ENCODE results near the gene TBX2.
A peak's percentile ranks its signal among the peaks of the same experiment; 100 is the strongest.

Gene TBX2

GRCh38 chr17:61412143-61412859, 12.7 kb downstream of the TBX2 start:
- peak overlapping the region; percentile 56 for H3K4me3 ChIP-seq (ENCODE audit: control insufficient read depth, low read depth, low read length)
- TF ChIP-seq, protein P1, sequence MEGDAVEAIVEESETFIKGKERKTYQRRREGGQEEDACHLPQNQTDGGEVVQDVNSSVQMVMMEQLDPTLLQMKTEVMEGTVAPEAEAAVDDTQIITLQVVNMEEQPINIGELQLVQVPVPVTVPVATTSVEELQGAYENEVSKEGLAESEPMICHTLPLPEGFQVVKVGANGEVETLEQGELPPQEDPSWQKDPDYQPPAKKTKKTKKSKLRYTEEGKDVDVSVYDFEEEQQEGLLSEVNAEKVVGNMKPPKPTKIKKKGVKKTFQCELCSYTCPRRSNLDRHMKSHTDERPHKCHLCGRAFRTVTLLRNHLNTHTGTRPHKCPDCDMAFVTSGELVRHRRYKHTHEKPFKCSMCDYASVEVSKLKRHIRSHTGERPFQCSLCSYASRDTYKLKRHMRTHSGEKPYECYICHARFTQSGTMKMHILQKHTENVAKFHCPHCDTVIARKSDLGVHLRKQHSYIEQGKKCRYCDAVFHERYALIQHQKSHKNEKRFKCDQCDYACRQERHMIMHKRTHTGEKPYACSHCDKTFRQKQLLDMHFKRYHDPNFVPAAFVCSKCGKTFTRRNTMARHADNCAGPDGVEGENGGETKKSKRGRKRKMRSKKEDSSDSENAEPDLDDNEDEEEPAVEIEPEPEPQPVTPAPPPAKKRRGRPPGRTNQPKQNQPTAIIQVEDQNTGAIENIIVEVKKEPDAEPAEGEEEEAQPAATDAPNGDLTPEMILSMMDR (conservative IDR thresholded peaks at IDR 0.05; ENCODE audit: control insufficient read depth, insufficient read depth, low read depth, low read length) = peak; percentile 65
- DNase-seq (ENCODE audit: low read depth) = peak; percentile 77

GRCh38 chr17:61412860-61413660, 13.4 kb downstream of the TBX2 start:
- DNase-seq (ENCODE audit: low read depth) = no peak
- TF ChIP-seq, protein P1 (conservative IDR thresholded peaks at IDR 0.05; ENCODE audit: control insufficient read depth, insufficient read depth, low read depth, low read length) = no peak
- peak overlapping the region; percentile 56 for H3K4me3 ChIP-seq (ENCODE audit: control insufficient read depth, low read depth, low read length)

- DNase-seq (ENCODE audit: low read depth) = no peak
- TF ChIP-seq, protein P1 (conservative IDR thresholded peaks at IDR 0.05; ENCODE audit: control insufficient read depth, insufficient read depth, low read depth, low read length) = no peak
- peak overlapping the region; percentile 56 for H3K4me3 ChIP-seq (ENCODE audit: control insufficient read depth, low read depth, low read length)
These were observed 14.1 kb downstream of the TBX2 start for GRCh38 chr17:61413661-61414126.

DNA sequence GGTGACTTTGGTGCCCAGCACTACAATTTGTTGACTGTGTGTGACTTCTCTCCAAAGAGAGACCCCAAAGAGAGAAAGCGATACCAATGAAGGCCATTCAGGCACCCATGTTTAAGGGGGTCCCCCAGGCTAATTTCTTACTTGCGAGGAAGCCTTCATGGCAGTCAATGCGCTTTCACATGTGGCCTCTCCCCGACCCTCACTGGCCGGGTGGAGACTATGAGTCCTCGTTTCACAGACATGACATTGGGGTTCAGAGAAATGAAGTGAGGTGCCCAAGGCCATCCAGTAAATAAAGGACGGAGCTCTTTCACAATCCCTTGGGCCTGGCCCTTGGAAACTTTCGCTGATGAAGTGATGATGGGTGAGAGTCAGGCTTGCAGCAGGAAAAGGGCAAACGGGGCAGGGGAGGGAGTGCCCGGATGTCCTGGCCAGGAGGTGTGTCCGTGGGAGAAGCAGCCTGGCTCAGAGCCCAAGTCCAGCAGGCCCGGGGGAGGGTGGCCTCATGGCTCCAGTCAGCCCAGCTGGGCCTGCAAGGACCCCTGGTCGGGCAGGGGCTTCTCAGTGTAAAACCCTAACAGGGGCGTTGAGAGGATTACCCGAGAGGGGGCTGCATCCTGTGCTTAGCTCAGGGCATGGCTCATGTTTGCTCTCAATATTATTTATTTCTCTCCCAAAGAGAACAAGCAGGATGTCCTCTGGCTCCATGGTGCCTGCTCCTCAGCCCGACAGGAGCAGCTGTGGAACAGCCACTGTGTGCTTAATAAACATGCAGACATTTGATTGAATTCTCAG, 14.7 kb downstream of the TBX2 start:
- no peak for DNase-seq (ENCODE audit: low read depth)
- no peak overlapping the region for H3K4me3 ChIP-seq (ENCODE audit: control insufficient read depth, low read depth, low read length)
- TF ChIP-seq, protein P1 (conservative IDR thresholded peaks at IDR 0.05; ENCODE audit: control insufficient read depth, insufficient read depth, low read depth, low read length) = no peak

GRCh38 chr17:61414936-61415251, 15.3 kb downstream of the TBX2 start:
- no peak for DNase-seq (ENCODE audit: low read depth)
- no peak overlapping the region for H3K4me3 ChIP-seq (ENCODE audit: control insufficient read depth, low read depth, low read length)
- TF ChIP-seq, protein P1 (conservative IDR thresholded peaks at IDR 0.05; ENCODE audit: control insufficient read depth, insufficient read depth, low read depth, low read length) = no peak

DNA sequence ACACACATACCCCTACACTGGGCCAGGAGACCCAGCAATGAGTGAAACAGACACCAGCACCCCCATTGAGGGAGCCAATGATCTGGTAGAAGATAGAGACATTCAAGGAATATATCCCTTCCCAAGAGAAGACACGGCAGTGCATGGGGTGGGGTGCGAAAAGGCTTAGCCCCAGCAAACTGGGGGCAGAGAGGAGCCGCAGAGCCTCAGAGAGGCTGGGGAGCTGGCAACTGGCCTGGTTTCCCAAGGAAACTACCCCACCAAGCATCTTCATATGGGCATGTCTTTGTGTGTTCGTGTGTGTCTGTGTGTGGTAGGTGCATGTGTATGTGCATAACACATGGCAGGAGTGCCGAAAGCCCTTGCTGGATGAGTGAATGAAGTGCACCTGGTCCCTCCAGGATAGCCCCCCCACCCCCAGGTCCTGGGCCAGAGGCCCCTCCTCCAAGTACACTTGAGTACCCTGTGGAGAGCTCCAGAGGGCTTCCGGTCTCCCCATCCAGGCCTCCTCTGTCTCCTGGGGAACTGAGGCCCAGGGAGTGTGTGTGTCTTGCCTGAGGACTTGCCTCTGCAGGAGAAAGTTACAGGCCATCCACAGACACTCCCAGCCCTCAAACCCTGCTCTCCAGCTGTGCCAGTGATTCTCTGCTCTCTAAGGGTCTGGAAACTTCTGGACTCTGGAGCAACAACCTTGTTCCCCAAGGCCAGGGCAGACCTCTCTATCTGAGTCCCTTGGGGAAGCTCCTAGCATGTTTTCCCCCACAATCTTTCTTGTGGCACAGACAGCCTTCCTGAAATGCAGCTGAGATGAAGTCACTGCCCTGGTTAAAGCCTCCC, 15.9 kb downstream of the TBX2 start:
- no peak overlapping the region for H3K4me3 ChIP-seq (ENCODE audit: control insufficient read depth, low read depth, low read length)
- TF ChIP-seq, protein P1 (conservative IDR thresholded peaks at IDR 0.05; ENCODE audit: control insufficient read depth, insufficient read depth, low read depth, low read length) = no peak
- no peak for DNase-seq (ENCODE audit: low read depth)
